GM18951 (cell line): ENCODE data around the gene FAM222A.

ENCODE experiments used
- POLR2A ChIP-seq: IDR thresholded peaks from 4 replicates; pipeline ENCODE4 v1.6.1; 2011; ENCODE audit warnings: mild to moderate bottlenecking; ENCODE audit not compliant: insufficient read length, insufficient read depth; ENCODE audit errors: extremely low read depth
- in situ Hi-C: fragments of 300-500 bp; cut with MboI; formaldehyde crosslinking; loops from one replicate; pipeline ENCODE4 v1.12.0; 2022; ENCODE audit warnings: low sequenced_read_pairs, mixed read lengths, inconsistent platforms; ENCODE audit not compliant: unreplicated experiment

FAM222A gene

DNA sequence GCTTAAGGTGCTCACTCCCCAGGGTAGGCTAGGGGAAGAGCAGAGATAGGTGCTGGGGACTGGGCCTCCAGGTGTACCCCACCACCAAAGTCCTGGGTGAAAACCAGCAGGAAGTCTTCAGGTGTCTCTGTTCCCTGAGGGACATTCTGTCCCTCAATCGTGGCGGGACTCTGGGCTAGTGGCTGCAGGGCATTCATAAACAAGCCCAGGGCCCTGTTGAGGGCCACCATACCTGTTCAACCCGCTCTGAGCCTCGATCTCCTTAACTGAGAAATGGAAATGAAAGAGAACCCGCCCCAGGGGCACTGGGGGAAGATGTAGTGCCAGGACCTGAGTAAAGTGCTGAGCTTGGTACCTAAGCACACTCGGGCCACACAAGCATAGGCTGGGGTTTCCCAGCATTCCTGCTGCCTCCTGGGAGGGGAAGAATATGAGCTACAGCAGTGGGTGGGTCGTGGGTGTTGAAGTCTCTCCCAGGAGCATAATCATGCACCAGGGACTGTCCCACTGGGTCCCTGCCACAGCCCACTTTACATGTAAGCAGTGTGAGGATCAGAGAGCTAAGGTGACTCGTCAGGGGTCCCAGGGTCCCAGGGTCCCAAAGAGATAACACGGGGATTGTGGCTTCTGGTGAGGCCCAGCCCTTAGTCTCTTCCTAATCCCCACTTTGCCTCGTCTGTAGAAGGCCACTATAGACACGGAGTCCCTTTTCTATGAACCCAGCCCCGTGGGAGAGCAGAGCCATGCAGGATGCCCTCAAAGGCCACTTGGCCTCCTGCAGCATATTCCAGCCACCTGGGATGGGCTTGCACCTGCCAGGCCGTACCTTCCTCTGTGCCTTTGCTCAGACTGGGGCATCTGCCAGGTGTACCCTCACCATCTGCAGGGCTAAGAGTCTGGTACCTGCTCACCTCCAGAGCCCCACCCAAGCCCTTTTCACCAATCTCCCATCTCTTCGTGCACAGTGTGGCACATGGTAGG, 14.4 kb downstream of the FAM222A start:
- in situ Hi-C loops = no loop called here
- TF ChIP-seq POLR2A = no peak

DNA sequence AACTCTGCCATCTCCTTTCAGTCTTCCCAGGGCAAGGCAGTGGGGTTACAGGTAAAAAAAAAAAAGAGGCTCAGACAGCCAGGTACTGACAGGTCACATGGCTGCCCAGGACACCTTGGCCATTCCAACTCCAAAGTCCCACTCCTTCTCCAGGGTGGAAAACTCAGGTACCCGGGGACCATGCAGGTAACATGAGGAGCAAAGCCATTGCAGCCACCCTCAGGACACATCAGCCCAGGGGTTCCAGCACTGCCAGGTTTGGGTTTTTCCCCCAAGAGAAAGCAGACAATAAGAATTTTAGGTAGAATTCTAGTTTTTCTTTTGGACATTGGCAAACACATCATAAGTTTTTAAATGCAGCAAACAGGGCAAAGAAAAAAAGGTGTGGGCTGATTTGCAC, 15.3 kb downstream of the FAM222A start:
- TF ChIP-seq POLR2A = no peak
- in situ Hi-C loops = no loop called here

DNA sequence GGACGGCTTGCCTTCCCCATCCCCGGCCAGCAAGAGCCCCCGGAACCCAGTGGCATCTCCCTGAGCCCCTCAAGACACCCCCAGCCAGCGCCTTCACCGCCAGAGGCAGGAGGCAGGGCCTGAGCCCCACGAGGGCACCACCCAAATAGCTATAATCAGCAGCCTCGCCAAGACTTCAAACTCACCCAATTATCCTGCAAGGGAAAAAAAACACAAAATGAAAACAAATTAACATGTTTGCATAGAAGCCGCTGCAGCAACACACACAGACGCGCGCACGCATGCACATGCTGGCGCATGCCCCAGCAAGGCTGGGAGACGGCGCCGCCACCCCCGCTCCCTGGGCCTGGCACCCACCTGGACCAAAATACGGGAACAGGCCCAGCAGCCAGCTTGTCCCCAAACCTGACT, 15.8 kb downstream of the FAM222A start:
- no peak for TF ChIP-seq POLR2A
- in situ Hi-C loops = no loop called here

DNA sequence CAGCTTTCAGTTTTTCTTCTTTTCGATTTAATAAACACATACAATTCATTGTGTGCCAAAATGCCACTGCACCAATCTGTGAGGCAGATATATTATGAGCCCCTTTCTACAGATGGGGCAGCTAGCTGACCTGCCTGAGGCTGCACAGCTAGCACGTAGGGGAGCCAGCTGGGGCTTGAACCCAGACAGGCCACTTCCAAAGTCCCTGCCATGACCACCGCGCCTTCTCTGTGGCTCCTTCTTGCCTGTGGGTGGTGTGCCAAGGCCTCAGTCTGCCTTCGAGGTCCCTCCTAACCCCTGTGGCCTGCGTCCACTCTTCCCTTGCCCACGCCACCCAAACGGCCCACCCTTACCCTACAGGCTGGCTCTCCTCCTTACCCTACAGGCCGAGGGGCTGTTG, 16.2 kb downstream of the FAM222A start:
- in situ Hi-C loops = no loop called here
- no peak for TF ChIP-seq POLR2A

DNA sequence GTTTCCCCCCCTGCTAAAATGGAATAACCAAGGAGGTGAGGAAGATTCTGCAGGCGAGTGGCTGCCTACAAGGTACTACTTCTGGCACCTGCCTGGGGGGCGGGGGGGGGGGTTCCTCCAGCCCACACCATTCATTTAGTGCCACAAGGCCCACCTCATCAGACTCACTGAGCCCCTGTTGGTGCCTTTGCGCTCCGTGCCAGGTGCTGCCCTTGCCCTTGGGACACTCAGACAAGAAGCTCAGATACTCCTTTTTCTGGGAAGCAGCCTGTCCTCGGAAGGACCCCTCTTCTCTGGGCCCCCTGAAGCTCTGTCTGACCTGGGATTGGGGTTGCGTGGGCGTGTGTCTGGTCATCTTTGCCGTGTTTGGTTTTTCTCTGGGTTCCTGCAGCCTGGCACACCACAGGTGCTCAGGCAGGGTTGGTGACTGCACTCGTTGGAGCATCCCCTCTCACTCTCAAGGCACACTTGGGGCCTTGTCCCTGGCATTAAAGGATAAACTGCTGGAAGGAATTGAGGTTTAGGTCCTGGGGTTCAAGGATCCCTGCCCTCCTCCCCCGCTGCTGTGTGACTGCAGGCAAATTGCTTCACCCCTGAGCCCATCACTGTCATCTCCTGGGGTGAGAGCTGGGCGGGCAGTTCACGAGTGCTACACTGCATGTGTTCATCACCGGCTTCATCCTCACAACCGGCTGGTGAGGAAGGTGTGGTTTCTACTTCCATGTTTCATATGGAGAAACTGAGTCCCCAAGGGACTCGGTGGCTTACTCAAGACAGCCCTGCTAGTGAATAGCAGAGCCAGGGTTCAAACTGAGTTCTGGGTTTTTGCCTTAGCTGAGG, 16.9 kb downstream of the FAM222A start:
- no peak for TF ChIP-seq POLR2A
- in situ Hi-C loops = no loop called here

DNA sequence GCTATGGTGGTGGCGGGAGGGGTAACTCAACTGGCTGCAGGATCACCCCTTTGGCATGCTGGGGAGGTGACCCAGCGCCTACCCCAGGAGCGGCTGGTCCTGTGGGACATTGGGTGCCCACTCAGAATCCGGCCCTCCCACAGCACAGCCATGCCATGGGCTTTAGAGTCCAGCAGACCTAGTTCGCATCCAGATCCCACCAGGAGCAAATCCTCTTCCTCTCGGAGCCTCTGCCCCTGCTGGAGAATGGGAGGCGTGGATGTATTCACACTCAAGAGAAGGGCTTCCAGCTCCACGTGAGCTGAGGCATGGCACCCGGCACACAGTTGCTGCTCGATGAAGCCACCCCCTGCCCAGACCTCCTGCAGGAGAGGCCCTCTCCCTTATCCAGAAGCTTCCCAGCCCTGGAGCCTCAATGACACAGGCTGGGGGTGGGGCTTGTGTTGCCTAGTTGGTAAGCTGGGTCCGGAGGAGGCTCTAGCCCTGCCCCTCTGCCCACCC, 17.7 kb downstream of the FAM222A start:
- no peak for TF ChIP-seq POLR2A
- in situ Hi-C loops = no loop called here

DNA sequence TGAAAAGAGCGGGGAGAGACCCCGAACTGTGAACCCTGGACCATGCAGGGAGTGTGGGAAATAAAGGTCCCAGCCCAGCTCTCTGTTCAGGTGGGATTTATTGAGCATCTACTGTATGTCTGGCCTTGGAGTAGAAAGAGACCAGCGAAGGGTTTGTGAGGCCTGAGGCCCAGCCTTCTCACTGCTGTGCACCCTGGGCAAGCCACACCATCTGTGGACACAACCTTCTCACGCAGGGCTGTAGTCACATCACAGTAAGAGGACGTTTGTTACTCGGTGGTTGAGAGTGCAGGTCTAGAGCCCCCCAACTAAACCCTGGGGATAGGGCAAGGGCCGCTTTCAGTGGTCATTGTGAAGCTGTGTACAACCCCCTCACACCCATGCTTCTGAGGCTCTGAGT, 18.2 kb downstream of the FAM222A start:
- in situ Hi-C loops = no loop called here
- TF ChIP-seq POLR2A = no peak

DNA sequence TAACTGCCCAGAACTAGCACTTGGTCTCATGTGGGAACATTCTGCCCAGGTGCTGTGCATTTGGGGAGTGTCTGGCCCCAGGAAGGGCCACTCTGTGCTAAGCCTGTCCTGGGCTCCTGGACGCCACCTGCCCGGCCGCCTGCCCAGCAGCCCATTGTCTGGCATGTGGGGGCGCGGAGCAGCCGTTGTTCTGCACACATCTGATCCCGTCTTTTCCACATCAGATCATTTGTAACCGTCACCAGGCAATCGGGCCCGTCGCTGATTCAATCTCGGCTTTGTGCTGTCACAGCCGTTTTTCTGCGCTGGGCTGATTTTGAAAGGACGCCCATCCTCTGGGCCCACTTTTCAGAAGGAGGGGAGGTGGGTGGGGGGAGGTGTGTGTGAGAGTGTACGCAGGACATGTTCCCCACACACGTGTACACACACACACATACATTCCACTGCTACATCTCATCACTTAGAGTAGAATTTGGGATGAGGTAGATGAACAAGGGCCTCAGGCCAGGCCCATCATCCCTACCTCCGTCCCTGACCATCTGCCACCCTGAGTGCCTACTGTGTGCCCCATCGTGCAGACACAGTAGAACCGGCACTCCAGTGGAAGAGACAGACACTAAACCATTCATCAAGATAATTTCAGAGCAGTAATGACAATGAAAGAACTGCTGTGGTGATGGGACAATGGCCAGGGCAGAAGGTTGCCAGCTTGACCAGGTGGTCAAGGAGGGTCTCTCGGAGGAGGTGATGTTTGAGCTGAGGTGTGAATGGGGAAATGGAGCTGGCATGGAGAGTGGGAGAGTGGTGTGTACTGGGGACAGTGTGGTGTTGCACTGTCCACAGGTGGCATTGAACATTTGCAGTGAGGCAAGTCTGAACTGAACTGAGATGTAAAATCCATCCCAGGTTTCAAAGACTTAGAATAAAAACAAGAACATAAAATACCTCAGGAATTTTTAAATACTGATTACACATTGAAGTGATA, 19.0 kb downstream of the FAM222A start:
- in situ Hi-C loops = no loop called here
- TF ChIP-seq POLR2A = no peak

DNA sequence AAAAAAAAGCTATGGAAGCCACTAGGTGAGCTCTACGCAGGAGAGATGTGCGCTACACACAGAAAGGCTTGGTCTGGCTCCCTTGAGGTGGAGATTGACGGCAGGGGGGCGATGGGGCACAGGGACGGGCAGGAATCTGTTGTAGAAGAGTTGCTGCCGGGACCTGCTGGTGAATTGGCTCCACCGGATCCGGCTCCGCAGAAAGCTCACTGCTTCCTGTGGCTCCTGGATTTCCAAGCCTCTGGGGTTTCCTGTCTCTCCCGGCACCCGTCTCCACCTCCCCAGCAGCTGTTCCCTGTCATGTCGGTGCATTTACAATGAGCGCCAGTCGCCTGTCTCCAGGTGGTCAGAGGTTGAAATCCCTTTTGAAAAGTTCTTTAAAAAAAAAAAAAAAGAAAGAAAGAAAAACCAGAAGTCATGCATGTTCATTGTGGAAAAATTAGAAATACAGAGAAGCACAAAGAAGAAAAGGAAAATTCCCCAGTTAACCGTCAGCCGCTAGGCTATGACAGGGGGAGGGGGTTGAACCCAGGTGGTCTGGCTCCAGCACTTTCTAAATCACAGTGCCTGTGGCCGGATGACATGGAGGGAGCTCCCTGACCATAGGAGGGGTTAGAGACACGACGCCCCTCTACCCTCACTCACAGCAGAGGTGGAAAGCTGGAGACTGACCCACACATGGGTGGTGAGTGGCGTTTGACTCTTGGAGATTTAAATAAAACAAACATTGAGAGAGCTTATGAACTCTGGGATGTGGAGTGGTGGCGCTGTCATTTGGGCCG, 20.8 kb downstream of the FAM222A start:
- in situ Hi-C loops = no loop called here
- TF ChIP-seq POLR2A = no peak

DNA sequence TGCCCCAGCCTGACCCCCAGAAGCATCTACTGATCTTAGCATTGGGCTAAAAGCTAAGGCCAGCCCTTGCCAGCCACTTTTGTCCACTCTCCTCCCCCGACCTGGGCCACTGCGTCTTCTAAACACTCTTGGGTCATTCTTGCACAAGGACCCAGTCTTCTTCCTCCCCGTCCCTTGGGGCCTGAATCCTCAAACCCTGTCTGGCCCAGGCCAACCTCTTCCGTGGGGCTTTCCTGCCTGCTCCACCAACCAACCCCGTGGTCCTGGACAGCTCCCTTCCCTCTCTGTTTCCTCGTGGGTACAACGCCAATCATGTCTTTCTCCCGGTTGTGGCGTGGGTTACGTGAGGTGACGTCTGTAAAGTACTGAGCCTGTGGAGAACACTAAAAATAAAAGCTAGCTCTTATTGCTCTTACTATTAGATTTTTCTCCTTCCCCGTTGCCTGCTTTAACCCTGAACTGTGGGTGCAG, 21.5 kb downstream of the FAM222A start:
- TF ChIP-seq POLR2A = no peak
- in situ Hi-C loops = no loop called here

DNA sequence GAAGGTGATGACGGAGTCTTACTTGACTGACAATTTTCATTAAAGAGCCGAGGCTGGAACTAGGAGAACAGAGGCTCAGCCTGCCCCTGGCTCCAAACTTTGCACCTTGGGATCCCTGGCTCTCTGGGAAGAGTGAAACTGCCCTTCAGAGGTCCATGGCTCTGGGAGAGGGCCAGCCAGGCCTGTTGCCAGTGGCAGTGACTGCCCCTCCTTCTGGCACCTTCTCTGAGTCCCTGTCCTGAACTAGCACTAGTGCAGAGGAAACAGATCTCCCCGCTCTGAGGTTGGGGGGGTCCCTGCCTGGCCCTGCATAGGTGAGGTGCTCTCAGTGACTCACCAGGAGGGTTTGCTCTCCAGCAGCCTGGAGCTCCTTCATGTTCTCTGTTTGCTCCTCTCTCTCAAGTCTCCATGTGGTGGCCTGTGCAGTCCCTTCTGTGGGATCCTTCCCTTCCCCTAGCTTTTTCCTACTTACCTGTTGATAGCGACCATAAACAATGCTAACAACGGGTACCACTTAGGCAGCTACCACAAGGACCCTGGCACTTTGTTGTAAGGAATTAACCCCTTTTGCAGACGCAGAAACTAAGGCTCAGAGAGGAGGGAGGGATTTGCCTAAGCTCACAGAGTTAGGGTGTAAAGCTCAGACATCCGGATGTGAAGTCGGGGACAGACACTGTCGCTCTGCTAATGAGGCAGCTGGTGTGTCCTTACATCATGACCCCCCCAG, 22.4 kb downstream of the FAM222A start:
- no peak for TF ChIP-seq POLR2A
- in situ Hi-C loops = no loop called here

DNA sequence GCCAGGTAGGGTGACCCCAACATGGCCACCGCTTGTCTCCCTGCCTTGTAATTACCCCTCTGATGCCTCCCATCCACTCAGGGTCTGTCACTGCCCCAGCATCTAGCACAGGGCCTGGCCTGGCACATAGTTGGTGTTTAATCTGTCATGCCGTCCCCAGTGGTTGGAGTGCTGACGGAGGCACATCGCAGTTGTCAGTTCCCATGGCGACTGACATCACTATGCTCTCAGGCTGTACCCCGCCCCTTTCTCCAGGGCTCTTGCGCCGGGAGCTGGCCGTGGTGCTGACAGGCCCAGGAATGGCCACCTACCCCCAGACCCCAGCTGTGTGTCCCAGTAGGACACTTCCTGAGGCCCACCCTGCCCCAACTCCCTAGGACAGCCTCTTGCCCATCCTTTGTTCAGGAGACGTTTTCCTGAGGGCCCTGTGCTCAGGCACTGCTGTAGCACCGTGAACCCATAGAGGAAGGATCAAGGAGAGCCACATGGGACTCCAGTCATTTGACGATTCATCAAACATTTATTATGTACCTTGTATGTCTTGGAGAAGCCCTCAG, 23.0 kb downstream of the FAM222A start:
- in situ Hi-C loops = no loop called here
- no peak for TF ChIP-seq POLR2A
